HUES48 (cell line): ENCODE measurements around the gene NCK2.

Experiments used
- H3K27ac ChIP-seq: one replicate; pipeline ENCODE4 v1.7.0; 2013; ENCODE audit warnings: low read depth, low read length, inconsistent platforms
- H3K27me3 ChIP-seq: 2 replicates; pipeline ENCODE4 v1.6.1; 2013; ENCODE audit warnings: mild to moderate bottlenecking, low read length; ENCODE audit not compliant: control insufficient read depth, insufficient read depth
- H3K36me3 ChIP-seq: 2 replicates; pipeline ENCODE4 v1.6.1; 2013; ENCODE audit warnings: low read length; ENCODE audit not compliant: control insufficient read depth, insufficient read depth
- H3K4me1 ChIP-seq: 2 replicates; pipeline ENCODE4 v1.6.1; 2013; ENCODE audit warnings: mild to moderate bottlenecking, low read length; ENCODE audit not compliant: control insufficient read depth, insufficient read depth
- H3K4me3 ChIP-seq: 2 replicates; pipeline ENCODE4 v1.5.1; 2013; ENCODE audit warnings: mild to moderate bottlenecking, low read depth, low read length
- H3K9ac ChIP-seq: 2 replicates; pipeline ENCODE4 v1.6.1; 2013; ENCODE audit warnings: mild to moderate bottlenecking, low read depth, low read length, moderate library complexity
- H3K9me3 ChIP-seq: 2 replicates; pipeline ENCODE4 v1.6.1; 2013; ENCODE audit warnings: low read length; ENCODE audit not compliant: control insufficient read depth, insufficient read depth

NCK2 gene

GRCh38 chr2:105865222-105865913 lies 120.7 kb downstream of the NCK2 start:
- Histone ChIP-seq H3K4me1 (peaks cover 13% of the 10 kb centered on the region; the same call in 1 of the 2 replicates), H3K27me3 (no peaks in the 10 kb centered on the region)

GRCh38 chr2:105866216-105867185 lies 121.8 kb downstream of the NCK2 start:
- H3K4me3 ChIP-seq = no peak overlapping the region
- H3K27me3 ChIP-seq = no peaks in the 10 kb centered on the region
- no peaks in the 10 kb centered on the region for H3K9me3 ChIP-seq
- H3K4me1 ChIP-seq = peaks cover 13% of the 10 kb centered on the region; the same call in 1 of the 2 replicates
- H3K27ac ChIP-seq = no peak overlapping the region
- H3K9ac ChIP-seq = no peak overlapping the region
- no peaks in the 10 kb centered on the region; the same call in 1 of the 2 replicates for H3K36me3 ChIP-seq

More at GRCh38 chr2:105865222-105865913, 120.7 kb downstream of the NCK2 start:
- Histone ChIP-seq H3K9ac (no peak overlapping the region), H3K4me3 (no peak overlapping the region), H3K27ac (no peak overlapping the region), H3K36me3 (peaks cover 2% of the 10 kb centered on the region; the same call in 1 of the 2 replicates), H3K9me3 (no peaks in the 10 kb centered on the region)

- Histone ChIP-seq H3K4me1 (peaks cover 13% of the 10 kb centered on the region; the same call in 1 of the 2 replicates), H3K9me3 (no peaks in the 10 kb centered on the region), H3K36me3 (no peaks in the 10 kb centered on the region; the same call in 1 of the 2 replicates), H3K27ac (no peak overlapping the region), H3K9ac (no peak overlapping the region), H3K4me3 (no peak overlapping the region), H3K27me3 (no peaks in the 10 kb centered on the region)
Measured at GRCh38 chr2:105867587-105867986, 122.9 kb downstream of the NCK2 start.

GRCh38 chr2:105868060-105868459 lies 123.3 kb downstream of the NCK2 start:
- H3K4me1 ChIP-seq = peaks cover 13% of the 10 kb centered on the region; the same call in 1 of the 2 replicates
- H3K9me3 ChIP-seq = no peaks in the 10 kb centered on the region
- no peak overlapping the region for H3K9ac ChIP-seq
- H3K27me3 ChIP-seq = no peaks in the 10 kb centered on the region
- no peak overlapping the region for H3K4me3 ChIP-seq
- H3K27ac ChIP-seq = no peak overlapping the region
- H3K36me3 ChIP-seq = no peaks in the 10 kb centered on the region

GRCh38 chr2:105869341-105869740 lies 124.6 kb downstream of the NCK2 start:
- Histone ChIP-seq H3K27me3 (no peaks in the 10 kb centered on the region), H3K36me3 (no peaks in the 10 kb centered on the region), H3K4me1 (peaks cover 19% of the 10 kb centered on the region), H3K27ac (no peak overlapping the region), H3K9me3 (no peaks in the 10 kb centered on the region), H3K4me3 (no peak overlapping the region), H3K9ac (no peak overlapping the region)

GRCh38 chr2:105870062-105870461 lies 125.3 kb downstream of the NCK2 start:
- no peak overlapping the region for H3K4me3 ChIP-seq
- H3K27ac ChIP-seq = no peak overlapping the region
- H3K36me3 ChIP-seq = no peaks in the 10 kb centered on the region
- H3K9ac ChIP-seq = no peak overlapping the region
- peaks cover 12% of the 10 kb centered on the region for H3K4me1 ChIP-seq
- H3K9me3 ChIP-seq = no peaks in the 10 kb centered on the region
- H3K27me3 ChIP-seq = no peaks in the 10 kb centered on the region

- Histone ChIP-seq H3K9ac (no peak overlapping the region), H3K36me3 (no peaks in the 10 kb centered on the region), H3K27ac (no peak overlapping the region), H3K27me3 (no peaks in the 10 kb centered on the region), H3K9me3 (no peaks in the 10 kb centered on the region), H3K4me3 (no peak overlapping the region), H3K4me1 (peaks cover 8% of the 10 kb centered on the region)
Measured at GRCh38 chr2:105870858-105871257, 126.1 kb downstream of the NCK2 start.

GRCh38 chr2:105872142-105872728 lies 127.5 kb downstream of the NCK2 start:
- Histone ChIP-seq H3K27me3 (no peaks in the 10 kb centered on the region), H3K9ac (no peak overlapping the region), H3K36me3 (no peaks in the 10 kb centered on the region), H3K4me3 (no peak overlapping the region), H3K27ac (no peak overlapping the region), H3K4me1 (peaks cover 8% of the 10 kb centered on the region), H3K9me3 (no peaks in the 10 kb centered on the region)

- H3K9me3 ChIP-seq = no peaks in the 10 kb centered on the region
- no peaks in the 10 kb centered on the region for H3K27me3 ChIP-seq
- no peak overlapping the region for H3K27ac ChIP-seq
- H3K4me1 ChIP-seq = peaks cover 8% of the 10 kb centered on the region
- no peaks in the 10 kb centered on the region for H3K36me3 ChIP-seq
- no peak overlapping the region for H3K9ac ChIP-seq
- no peak overlapping the region for H3K4me3 ChIP-seq
Measured at GRCh38 chr2:105872830-105873229, 128.1 kb downstream of the NCK2 start.

- H3K9me3 ChIP-seq = no peaks in the 10 kb centered on the region
- H3K9ac ChIP-seq = no peak overlapping the region
- peaks cover 8% of the 10 kb centered on the region for H3K4me1 ChIP-seq
- H3K27ac ChIP-seq = peak overlapping the region; percentile 38
- H3K27me3 ChIP-seq = no peaks in the 10 kb centered on the region
- H3K36me3 ChIP-seq = no peaks in the 10 kb centered on the region
- H3K4me3 ChIP-seq = no peak overlapping the region
Measured at GRCh38 chr2:105873281-105873680, 128.6 kb downstream of the NCK2 start.
